Astrocyte of the cerebellum (primary cell): ENCODE results near the gene CTSO.
"Not testable (repeated sequence)": the region's sequence is repeated elsewhere in the genome, so short reads cannot be mapped to it uniquely, and the experiment has no call there.

Experiments
- DNase-seq: peaks from one replicate; pipeline ENCODE4 v3.0.0-alpha.2; 2011; ENCODE audit warnings: low read depth
- H3K4me3 ChIP-seq: 2 replicates; pipeline ENCODE4 v1.5.1; 2011; ENCODE audit warnings: mild to moderate bottlenecking, low read depth, low read length, moderate library complexity
- in situ Hi-C: cut with HindIII; loops from 2 replicates; pipeline ENCODE4 v1.10.0; 2017; ENCODE audit warnings: low sequenced_read_pairs
- TF ChIP-seq, protein P1 (sequence below): IDR thresholded peaks from 2 replicates; pipeline ENCODE4 v1.5.1; 2012; ENCODE audit warnings: low read length, low read depth, moderate library complexity, mild to moderate bottlenecking; ENCODE audit errors: missing control alignments

The CTSO gene

DNA sequence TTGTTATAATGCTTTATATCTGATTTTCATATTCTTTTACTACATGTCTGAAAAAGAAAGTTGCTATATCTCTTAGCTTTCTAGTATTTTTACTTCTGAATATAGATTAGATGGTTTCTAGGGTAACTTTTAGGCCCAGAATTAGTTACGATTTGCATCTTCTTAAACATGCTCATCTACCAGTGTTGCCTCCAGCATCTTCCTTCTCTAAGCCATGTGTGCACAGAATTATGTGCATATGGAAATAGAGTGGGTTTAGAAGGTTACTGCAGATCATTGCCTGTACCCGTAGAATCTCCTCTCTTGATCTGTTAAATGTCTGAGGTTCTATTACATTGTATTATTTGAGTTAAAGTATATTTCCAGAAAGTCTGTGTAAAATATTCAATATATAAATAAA, 52.7 kb downstream of the CTSO start:
- in situ Hi-C loops = no loop called here

DNA sequence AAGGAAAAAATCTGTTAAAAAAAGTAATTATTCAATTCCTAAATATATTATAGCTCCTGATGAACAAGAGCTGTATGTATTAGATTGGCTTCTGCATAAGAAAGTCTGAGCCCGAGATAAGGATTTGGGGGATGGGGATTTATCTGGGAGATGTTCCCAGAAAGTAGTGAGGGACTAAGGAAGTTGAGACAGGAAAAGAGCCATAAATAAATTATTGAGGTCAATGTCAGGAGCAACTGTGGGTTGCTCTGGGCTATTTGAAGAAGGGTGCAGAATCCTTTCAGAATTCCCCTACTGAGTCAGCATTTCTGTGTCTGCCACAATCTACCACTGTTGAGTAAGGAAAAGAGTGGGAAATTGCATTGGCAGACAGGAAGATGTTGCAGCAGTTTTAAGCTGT, 53.3 kb downstream of the CTSO start:
- DNase-seq = peak; percentile 19
- in situ Hi-C loops = no loop called here
- no peak overlapping the region for H3K4me3 ChIP-seq
- TF ChIP-seq, protein P1, sequence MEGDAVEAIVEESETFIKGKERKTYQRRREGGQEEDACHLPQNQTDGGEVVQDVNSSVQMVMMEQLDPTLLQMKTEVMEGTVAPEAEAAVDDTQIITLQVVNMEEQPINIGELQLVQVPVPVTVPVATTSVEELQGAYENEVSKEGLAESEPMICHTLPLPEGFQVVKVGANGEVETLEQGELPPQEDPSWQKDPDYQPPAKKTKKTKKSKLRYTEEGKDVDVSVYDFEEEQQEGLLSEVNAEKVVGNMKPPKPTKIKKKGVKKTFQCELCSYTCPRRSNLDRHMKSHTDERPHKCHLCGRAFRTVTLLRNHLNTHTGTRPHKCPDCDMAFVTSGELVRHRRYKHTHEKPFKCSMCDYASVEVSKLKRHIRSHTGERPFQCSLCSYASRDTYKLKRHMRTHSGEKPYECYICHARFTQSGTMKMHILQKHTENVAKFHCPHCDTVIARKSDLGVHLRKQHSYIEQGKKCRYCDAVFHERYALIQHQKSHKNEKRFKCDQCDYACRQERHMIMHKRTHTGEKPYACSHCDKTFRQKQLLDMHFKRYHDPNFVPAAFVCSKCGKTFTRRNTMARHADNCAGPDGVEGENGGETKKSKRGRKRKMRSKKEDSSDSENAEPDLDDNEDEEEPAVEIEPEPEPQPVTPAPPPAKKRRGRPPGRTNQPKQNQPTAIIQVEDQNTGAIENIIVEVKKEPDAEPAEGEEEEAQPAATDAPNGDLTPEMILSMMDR = no peak

More for the DNA sequence above, 52.7 kb downstream of the CTSO start:
- no peak for DNase-seq
- TF ChIP-seq, protein P1 = no peak
- H3K4me3 ChIP-seq = no peak overlapping the region

DNA sequence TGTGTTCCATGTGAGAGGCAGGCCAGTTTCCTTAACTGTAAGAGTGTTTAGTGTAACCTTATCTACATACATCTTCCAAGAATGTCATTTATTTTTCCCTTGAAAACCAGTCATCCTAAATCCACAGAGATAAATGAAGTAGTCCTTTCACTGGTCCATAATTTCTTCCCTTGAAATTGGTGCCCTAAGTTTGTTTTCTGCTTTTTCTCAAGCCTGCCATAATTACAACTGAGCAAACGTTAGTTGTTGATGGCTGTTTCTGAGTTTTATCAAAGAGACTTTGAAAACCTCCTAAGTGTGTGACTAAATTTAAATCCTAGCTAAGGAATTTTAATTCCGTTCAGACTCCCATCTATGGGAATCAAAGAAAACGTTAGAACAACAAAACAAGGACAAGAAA, 53.8 kb downstream of the CTSO start:
- TF ChIP-seq, protein P1 = no peak
- no peak for DNase-seq
- H3K4me3 ChIP-seq = no peak overlapping the region
- in situ Hi-C loops = no loop called here

DNA sequence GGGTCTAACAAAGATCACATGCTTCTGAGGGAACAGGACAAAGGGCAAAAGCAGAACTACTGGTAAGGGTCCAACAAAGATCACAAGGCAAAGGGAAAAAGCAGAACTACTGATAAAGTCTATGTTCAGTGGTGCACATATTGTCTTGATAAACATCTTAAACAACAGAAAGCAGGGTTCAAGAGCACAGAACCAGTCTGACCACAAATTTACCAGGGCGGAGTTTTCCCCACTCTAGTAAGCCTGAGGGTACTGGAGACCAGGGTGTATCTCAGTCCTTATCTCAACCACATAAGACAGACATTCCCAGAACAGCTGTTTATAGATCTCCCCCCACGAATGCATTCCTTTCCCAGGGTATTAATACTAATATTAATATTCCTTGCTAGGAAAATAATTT, 55.3 kb downstream of the CTSO start:
- H3K4me3 ChIP-seq, in situ Hi-C loops, DNase-seq: not testable (repeated sequence)

DNA sequence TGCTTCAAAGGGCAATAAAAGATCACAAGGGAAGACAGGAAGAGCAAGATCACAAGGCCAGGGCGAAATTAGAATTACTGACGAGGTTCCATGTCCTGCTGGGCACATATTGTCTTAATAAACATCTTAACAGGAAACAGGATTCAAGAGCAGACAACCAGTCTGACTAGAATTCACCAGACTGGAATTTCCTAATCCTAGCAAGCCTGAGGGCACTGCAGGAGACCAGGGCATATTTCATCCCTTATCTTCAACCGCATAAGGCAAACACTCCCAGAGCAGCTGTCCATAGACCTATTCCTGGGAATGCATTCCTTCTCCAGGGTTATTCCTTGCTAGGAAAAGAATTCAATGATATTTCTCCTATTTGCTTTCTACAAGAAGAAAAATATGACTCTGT, 62.6 kb downstream of the CTSO start:
- DNase-seq = no peak
- TF ChIP-seq, protein P1 = no peak
- H3K4me3 ChIP-seq = no peak overlapping the region
- in situ Hi-C loops = no loop called here

DNA sequence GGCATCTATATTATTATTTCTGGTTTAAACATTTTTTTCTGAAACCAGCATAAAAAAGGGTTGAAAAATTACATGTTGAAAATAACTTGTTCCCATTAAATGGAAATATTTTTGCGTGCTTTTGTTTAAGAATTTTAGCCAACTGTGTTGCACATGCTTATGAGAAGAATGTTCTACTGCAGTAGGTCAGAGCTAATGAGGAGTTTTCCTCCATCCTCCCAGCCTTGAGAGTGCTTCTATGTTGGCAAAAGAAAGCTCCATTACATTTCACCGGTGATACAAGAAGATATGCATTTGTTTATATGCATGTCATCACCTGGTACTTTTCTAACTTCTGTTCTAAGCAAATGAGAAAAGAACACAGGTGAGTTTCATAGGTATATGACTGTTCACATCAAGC, 63.7 kb downstream of the CTSO start:
- DNase-seq = no peak
- TF ChIP-seq, protein P1 = no peak
- in situ Hi-C loops = no loop called here
- no peak overlapping the region for H3K4me3 ChIP-seq

DNA sequence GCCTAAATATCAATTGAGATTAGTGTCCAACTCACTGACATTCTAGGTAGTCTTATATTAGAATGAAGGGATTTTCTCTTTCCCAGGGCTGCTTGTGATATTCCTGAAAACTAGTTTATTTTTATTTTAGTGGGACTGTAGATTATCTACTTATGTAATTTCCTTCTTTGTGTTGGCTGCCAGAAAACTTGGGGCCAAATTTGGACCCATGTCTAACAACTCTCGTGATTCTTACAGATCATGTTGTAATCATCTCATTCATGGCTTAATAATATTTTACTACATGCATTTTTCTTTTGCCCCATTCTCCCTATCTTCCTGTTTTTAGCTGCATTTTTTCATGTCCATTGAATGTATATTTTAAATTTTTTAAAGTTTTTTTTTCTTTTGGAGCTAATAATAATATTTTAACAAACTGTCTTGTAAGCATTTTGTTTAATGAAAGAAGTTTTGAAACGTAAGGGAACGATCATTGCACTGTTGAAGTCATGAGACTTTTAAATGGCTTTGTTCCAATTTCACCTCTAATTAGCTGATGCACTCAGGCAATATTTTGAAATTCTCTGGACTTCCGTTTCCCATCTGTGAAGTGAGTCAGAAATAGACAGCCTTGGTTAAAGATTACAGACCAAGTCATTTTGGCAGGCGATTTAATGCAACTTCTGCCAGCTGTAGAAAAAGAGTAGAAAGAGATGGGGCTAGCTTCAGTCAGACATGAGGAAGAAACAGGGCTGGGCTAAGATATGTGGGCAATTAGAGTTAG, 64.5 kb downstream of the CTSO start:
- DNase-seq = peak; percentile 77
- in situ Hi-C loops = no loop called here
- H3K4me3 ChIP-seq = no peak overlapping the region

More for the DNA sequence above, 64.5 kb downstream of the CTSO start:
- TF ChIP-seq, protein P1 = no peak
